GM21423 (cell line): ENCODE results near the gene MAD2L1BP.
"Not testable (repeated sequence)": the region's sequence is repeated elsewhere in the genome, so short reads cannot be mapped to it uniquely, and the experiment has no call there.

Experiments used
- ATAC-seq: cut with Tn5 transposase; IDR thresholded peaks from one replicate; pipeline ENCODE4 v1.9.1; 2021; ENCODE audit warnings: mild to moderate bottlenecking, moderate library complexity; ENCODE audit not compliant: unreplicated experiment

MAD2L1BP gene

GRCh38 chr6:43625393-43625992 is 10.1 kb upstream of the MAD2L1BP start:
- no peak for ATAC-seq

DNA sequence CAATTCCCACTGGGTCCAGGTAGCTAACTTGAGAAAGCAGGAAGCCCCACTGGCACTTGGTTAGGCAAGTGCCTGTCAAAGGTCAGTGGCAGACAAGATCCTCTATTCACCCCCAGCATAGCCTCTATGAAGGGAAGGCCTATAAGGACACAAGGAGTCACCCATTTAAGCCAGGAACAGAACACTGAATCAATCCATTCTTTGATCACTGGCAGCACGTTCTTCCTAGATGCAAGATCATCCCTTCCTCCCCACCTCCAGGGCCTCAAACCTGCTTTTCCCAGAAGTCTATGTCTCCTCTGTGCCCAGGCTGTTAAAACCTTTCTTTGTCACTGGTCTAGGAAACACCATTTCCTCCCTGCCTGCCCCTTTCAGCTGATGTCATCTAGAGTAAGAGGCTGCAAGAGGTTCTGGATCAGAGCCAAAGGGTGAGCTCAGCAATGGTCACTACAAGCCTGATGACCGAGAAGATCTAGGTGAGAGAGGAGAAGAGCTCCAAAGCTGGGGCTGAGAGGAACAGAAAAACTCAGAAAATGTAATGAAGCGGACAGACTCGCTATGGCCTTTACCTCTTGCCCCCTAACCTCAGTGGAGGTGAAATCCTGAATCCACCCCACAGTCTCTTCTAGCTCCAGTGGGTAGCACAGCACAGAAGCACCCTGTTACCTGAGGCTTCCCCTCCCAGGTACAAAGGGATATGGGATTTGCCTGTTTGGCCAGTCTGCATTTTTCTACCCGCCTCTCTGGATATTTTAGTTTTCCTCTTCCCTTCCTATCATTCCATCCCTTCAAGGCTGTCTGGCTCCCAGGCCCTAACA is 8.4 kb upstream of the MAD2L1BP start:
- no peak for ATAC-seq

- ATAC-seq: peak; percentile 19
Observed at GRCh38 chr6:43628393-43629103, 7.1 kb upstream of the MAD2L1BP start.

DNA sequence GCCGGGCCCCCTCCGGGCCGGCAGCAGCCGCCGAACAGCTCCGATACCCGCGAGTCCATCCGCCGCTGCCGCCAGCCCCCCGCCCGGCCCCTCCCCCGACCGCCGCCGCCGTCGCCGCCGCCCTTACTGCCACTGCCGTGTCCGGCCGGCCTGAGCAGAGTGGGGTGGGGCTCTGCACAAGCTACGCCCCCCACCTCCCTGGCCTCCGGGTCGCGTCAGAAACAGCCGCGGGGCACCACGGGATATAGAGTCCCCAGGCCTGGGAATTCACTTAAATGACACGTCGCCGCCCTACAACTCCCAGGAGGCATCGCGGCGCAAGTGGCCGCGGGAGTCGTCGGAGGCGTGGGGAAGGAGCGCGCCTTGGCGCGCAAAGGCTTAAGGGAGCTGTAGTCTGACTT is 6.5 kb upstream of the MAD2L1BP start, which contains the start of gene GTPBP2:
Gene GTPBP2 (minus strand): TSS at position 161 of the 401 bp plus-strand sequence. CDS start 102 bp downstream, at position 59.
- ATAC-seq: peak; percentile 77

DNA sequence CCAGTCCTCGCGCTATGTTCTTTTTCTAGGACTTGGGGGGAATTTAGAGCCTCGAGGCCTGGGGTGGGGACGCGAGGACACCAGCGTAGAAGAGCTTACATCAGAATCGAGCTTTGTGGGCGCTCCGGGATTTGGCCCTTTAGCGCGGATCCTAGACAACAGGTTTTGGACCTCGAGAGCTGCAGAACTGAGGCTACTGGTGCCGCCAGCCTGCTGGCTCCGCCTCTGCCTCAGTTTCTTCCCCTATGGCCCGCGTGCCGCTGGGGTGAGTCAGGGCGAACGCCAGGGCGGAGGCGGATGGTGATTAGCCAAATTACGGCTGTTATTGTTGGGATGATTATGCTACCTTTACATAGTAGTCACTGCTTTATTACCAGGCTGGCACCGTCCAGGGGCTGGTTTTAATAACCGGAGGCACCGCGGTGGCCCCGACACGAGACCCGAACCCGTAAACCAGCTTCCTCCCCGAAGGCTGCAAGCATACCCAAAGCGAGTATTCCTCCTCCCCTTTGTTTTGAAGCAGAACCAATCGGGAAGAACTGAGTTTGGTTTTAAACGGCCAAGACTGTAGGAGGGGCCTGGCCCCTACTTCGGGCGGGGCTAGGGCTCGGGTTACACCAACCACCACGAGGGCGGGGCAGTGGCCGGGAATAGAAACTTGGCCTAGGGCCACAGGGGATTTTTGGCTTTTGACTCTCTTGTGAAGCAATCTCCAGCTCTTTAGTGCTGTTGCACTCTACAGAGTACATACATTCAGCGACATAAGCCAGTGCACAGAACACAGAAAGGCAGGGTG is 5.9 kb upstream of the MAD2L1BP start:
- peak; percentile 63 for ATAC-seq

DNA sequence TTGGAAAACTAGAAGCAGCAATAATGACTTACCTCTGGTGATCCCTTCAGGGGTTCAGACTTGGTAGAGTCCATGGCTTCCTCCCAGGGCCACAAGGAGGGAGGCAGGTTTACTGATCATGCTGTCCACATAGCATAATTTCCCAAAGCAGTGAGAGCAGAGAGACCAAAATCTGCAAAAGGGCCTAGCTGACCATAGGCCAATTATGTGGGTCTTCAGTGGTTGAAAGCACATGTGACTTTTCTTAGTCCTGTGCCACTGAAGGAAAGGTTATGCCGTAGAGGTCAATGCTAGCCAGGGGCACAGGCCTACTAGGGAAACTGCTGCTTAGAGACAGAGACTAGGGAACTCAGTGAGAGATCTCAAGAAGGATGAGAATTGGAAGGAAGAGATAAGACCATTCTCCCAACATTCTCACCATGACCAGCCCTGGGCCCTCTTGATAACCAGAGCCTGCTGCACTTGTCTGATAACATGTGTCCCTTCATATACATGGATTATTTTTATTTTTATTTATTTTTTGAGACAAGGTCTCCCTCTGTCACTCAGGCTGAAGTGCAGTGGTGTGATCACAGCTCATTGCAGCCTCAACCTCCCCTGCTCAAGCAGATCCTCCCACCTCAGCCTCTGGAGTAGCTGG is 4.5 kb upstream of the MAD2L1BP start:
- no peak for ATAC-seq

DNA sequence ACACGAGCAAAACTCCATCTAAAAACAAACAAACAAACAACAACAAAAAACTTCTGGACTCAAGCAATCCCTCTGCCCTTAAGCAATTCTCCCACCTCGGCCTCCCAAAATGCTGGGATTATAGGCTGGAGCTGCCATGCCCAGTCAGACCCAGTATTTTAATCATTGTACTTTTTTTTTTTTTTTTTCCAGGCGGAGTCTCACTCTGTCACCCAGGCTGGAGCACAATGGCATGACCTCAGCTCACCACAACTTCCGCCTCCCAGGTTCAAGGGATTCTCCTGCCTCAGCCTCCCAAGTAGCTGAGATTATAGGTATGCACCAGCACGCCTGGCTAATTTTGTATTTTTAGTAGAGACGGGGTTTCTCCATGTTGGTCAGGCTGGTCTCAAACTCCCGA is 2.6 kb upstream of the MAD2L1BP start:
- ATAC-seq: not testable (repeated sequence)

DNA sequence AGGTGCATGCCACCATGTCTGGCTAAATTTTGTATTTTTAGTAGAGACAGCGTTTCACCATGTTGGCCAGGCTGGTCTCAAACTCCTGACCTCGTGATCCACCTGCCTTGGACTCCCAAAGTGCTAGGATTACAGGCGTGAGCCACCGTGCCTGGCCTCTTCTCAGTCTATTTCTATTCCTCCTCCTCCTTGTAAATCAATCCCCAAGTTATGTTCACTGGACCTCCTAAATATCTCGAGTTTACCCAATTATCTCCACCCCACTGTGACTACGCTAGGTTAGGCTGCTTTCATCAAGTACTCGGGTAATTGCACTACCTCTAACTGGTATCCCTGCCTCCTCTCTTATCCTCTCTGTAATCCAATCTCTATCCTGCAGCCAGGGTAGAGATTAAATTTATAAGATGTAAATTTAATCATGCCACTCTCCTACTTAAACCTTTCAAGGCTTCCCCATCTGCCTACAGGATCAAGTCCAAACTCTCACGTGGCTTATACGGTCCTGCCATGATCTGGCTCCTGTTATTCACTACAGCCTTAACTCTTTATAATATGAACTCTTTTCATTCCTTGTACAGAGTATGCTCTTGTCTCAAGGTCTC is 837 bp upstream of the MAD2L1BP start:
- ATAC-seq: no peak

DNA sequence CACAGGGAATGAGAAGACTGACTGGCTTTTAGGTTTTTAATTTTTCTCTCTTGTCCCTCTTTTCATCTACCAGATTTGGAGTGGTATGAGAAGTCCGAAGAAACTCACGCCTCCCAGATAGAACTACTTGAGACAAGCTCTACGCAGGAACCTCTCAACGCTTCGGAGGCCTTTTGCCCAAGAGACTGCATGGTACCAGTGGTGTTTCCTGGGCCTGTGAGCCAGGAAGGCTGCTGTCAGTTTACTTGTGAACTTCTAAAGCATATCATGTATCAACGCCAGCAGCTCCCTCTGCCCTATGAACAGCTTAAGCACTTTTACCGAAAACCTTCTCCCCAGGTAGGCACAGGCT is 644 bp downstream of the MAD2L1BP start:
- ATAC-seq: peak; percentile 14

- no peak for ATAC-seq
Observed at GRCh38 chr6:43639984-43640800, 4.6 kb downstream of the MAD2L1BP start.

- ATAC-seq: peak; percentile 66
Observed at GRCh38 chr6:43644940-43645612, 9.4 kb downstream of the MAD2L1BP start, which contains the start of gene RSPH9. Gene RSPH9 (plus strand): TSS chr6:43645036. CDS start chr6:43645099, 63 bp downstream.

- ATAC-seq: no peak
Observed at GRCh38 chr6:43645613-43645964, 9.9 kb downstream of the MAD2L1BP start.

DNA sequence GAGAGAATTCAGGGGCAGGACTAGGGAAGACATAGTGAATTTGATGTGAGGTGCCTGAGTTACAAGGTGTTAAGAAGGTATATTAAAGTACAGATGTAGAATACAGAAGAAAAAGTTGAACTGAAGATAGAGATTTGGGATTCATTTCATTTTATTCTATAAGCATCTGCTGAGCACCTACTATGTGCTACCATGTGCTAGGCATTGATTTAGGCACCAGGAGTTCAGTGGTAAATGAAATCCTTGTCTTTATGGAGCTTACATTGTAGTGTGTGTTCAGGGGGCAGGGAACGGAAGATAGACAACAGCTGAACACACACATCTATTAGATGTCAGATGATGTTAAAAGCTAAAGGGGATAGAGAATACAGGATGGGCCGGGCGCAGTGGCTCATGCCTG is 12.0 kb downstream of the MAD2L1BP start:
- ATAC-seq: no peak

DNA sequence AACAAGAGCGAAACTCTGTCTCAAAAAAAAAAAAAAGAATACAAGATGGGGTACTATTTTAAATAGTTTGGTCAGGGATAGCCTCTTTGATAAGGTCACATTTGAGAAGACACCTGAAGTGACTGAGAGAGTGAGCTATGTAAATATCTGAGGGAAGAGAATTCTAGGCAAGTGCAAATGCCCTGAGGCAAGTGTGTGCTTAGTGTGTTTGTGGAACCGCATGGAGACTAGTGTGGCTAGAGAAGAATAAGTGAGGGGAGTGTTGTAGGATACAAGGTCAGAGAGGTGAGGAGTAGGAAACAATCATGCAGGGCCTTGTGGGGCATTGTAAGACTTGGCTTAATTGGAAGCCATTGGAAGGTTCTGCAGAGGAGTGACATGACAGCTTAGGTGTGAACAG is 12.6 kb downstream of the MAD2L1BP start:
- ATAC-seq: no peak

DNA sequence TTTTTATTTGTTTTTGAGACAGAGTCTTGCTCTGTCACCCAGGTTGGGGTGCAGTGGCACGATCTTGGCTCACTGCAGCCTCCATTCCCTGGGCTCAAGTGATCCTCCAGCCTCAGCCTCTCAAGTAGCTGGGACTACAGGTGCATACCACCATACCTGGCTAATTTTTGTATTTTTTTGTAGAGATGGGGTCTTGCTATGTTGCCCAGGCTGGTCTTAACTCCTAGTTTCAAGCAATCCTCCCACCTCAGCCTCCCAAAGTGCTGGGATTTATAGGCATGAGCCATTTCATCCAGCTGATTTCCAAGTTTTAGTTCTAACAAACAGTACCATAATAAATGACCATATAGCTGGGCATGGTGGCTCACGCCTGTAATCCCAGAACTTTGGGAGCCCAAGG is 17.2 kb downstream of the MAD2L1BP start:
- ATAC-seq: not testable (repeated sequence)

DNA sequence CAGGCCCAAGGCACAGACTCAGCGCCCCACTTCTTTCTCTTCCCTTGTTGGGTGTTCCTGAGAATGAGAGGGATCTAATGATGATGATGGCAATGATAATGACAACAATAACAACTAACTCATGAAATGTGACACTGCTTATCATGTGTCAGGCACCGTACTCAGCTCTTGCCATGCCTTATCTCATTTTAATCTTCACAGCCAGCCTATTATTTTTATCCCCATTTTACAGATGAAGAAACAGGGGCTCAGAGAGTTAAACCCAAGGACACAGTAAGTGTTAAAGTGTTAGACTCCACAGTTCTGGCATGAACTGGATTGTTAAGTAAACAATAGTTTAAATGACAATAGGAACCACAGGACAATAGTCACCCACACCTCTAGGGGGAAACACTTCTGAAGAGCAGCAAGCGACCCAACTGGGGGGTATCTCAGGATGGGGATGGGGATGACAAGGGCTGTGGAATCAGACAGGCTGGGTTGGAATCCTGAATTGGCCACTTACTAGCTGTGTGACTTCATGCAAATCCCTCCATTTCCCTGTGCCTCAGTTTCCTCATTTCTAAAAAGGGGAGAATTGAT is 21.7 kb downstream of the MAD2L1BP start:
- no peak for ATAC-seq

- no peak for ATAC-seq
Observed at GRCh38 chr6:43658161-43658560, 22.5 kb downstream of the MAD2L1BP start.

DNA sequence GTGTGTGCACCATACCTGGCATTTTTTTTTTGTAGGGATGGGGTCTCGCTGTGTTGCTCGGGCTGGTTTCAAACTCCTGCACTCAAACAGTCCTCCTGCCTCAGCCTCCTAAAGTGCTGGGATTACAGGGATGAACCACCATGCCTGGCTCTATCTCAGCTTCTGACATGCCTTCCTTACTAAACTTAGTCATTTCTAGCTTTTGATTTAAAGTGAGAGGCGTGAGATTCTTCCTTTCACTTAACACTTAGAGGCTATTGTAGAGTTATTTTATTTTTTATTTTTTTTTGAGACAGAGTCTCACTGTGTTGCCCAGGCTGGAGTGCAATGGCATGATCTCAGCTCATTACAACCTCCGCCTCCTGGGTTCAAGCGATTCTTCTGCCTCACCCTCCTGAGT is 27.3 kb downstream of the MAD2L1BP start:
- ATAC-seq: not testable (repeated sequence)
